PC-3 (cell line): ENCODE results near the gene GLOD5. TPM values are rescaled to one million over a fixed set of nuclear protein-coding genes. Genes with fewer than 3 reads are reported as not detected.

Experiments used
- ATAC-seq: fragments of 200-7000 bp; cut with Tn5 transposase; 2 replicates; pipeline ENCODE4 v1.9.1; 2020; ENCODE audit warnings: mild to moderate bottlenecking, moderate library complexity
- BruUV-seq: library from RNA; stranded (reverse); fragments of 400-500 nt; replicated peaks from 2 replicates; lab custom pipeline; 2021; lab: Mats Ljungman, UMichigan
- CTCF ChIA-PET: fragments of 300-600 bp; sonication (Branson Sonifier 250); formaldehyde crosslinking; loops from one replicate; lab custom pipeline; 2022; ENCODE audit warnings: antibody characterized with exemption; lab: Charles Lee
- POLR2A ChIA-PET: fragments of 300-600 bp; sonication (Branson Sonifier 250); formaldehyde crosslinking; loops from one replicate; lab custom pipeline; 2022; ENCODE audit warnings: antibody characterized with exemption; ENCODE audit not compliant: unreplicated experiment; lab: Charles Lee
- DNase-seq: peaks from one replicate; pipeline ENCODE4 v3.0.0-alpha.2; 2015
- H2AFZ ChIP-seq: fragments of 300-600 bp; sonication (generic); 2 replicates; pipeline ENCODE4 v1.6.0; 2016; ENCODE audit warnings: antibody characterized with exemption, low read length
- H3F3A ChIP-seq: fragments of 300-600 bp; sonication (generic); one replicate; pipeline ENCODE4 v1.6.0; 2017; ENCODE audit warnings: antibody characterized with exemption, low read length, control low read depth, mild to moderate bottlenecking; ENCODE audit not compliant: unreplicated experiment
- H3K27ac ChIP-seq: fragments of 300-600 bp; sonication (generic); 2 replicates; pipeline ENCODE4 v1.5.1; 2016; ENCODE audit warnings: mild to moderate bottlenecking, low read length
- H3K27me3 ChIP-seq: fragments of 300-600 bp; sonication (generic); 2 replicates; pipeline ENCODE4 v1.6.1; 2016; ENCODE audit warnings: low read length, mixed read lengths
- H3K36me3 ChIP-seq: fragments of 300-600 bp; sonication (generic); 2 replicates; pipeline ENCODE4 v1.6.1; 2016; ENCODE audit warnings: low read depth, mixed run types, low read length, mixed read lengths
- H3K4me1 ChIP-seq: fragments of 300-600 bp; sonication (generic); 2 replicates; pipeline ENCODE4 v1.5.1; 2016; ENCODE audit warnings: low read length; ENCODE audit not compliant: insufficient read depth
- H3K4me2 ChIP-seq: fragments of 300-600 bp; sonication (generic); 2 replicates; pipeline ENCODE4 v1.6.0; 2016; ENCODE audit warnings: low read length
- H3K4me3 ChIP-seq: fragments of 300-600 bp; sonication (generic); 2 replicates; pipeline ENCODE4 v1.5.1; 2016; ENCODE audit warnings: mild to moderate bottlenecking, low read length, mixed read lengths
- H3K79me2 ChIP-seq: fragments of 300-600 bp; sonication (generic); 2 replicates; pipeline ENCODE4 v1.6.1; 2017; ENCODE audit warnings: low read length, mixed read lengths
- H3K9ac ChIP-seq: fragments of 300-600 bp; sonication (generic); 2 replicates; pipeline ENCODE4 v1.6.0; 2016; ENCODE audit warnings: mild to moderate bottlenecking, low read length
- H3K9me2 ChIP-seq: fragments of 300-600 bp; sonication (generic); replicated peaks from 2 replicates; pipeline ENCODE4 v1.6.1; 2016; ENCODE audit warnings: mixed run types, low read length, mixed read lengths
- H3K9me3 ChIP-seq: fragments of 300-600 bp; sonication (generic); 2 replicates; pipeline ENCODE4 v1.6.1; 2016; ENCODE audit warnings: low read length, mixed read lengths
- H4K20me1 ChIP-seq: fragments of 300-600 bp; sonication (generic); 2 replicates; pipeline ENCODE4 v1.6.1; 2016; ENCODE audit warnings: low read length, mixed read lengths
- CTCF ChIP-seq: fragments of 300-600 bp; sonication (generic); conservative IDR thresholded peaks from 2 replicates; pipeline ENCODE4 v1.5.1; 2017; ENCODE audit warnings: antibody characterized with exemption, low read depth, mild to moderate bottlenecking, low read length
- EZH2 ChIP-seq: fragments of 300-600 bp; sonication (generic); IDR thresholded peaks from one replicate; pipeline ENCODE4 v1.6.1; 2017; ENCODE audit warnings: antibody characterized with exemption, mild to moderate bottlenecking, low read length; ENCODE audit not compliant: unreplicated experiment
- EZH2phosphoT487 ChIP-seq: fragments of 300-600 bp; sonication (generic); IDR thresholded peaks from 2 replicates; pipeline ENCODE4 v1.6.1; 2018; ENCODE audit warnings: mild to moderate bottlenecking, antibody characterized with exemption, low read length, borderline replicate concordance
- intact Hi-C: fragments of 100-400 bp; cut with micrococcal nuclease; formaldehyde crosslinking; loops from 2 replicates; pipeline ENCODE4 v1.9.0; 2023
- total RNA-seq: library from RNA; depleted of rRNA; stranded (reverse); fragments of >200 nt; gene quantifications from 2 replicates; pipeline ENCODE4 v1.2.3, GENCODE V29; 2014

The GLOD5 gene
- total RNA-seq, 1 experiment from 2014 or later = not detected

- intact Hi-C loops = no loop called here
- H3K27ac ChIP-seq = no peak overlapping the region
- H3K9ac ChIP-seq = no peak overlapping the region
- no TSS peak for BruUV-seq
- DNase-seq (no peak), ATAC-seq (no peak)
- no peaks in the 10 kb centered on the region for H3K79me2 ChIP-seq
- no peak for TF ChIP-seq EZH2phosphoT487
- no peak for TF ChIP-seq EZH2
- no peak for TF ChIP-seq CTCF
- no peaks in the 10 kb centered on the region for H3F3A ChIP-seq
- POLR2A ChIA-PET = no interaction called here
- H3K4me2 ChIP-seq = no peak overlapping the region
- H3K9me2 ChIP-seq = no peaks in the 10 kb centered on the region
- H4K20me1 ChIP-seq = no peaks in the 10 kb centered on the region
- no peak overlapping the region for H2AFZ ChIP-seq
- no peak overlapping the region for H3K4me3 ChIP-seq
- no peaks in the 10 kb centered on the region for H3K36me3 ChIP-seq
- CTCF ChIA-PET = no interaction called here
- H3K27me3 ChIP-seq = no peaks in the 10 kb centered on the region
- no peaks in the 10 kb centered on the region for H3K4me1 ChIP-seq
- H3K9me3 ChIP-seq = no peaks in the 10 kb centered on the region
These were observed 11.1 kb downstream of the GLOD5 start for GRCh38 chrX:48772602-48773001.

GRCh38 chrX:48776818-48777439 lies 15.4 kb downstream of the GLOD5 start:
- Histone ChIP-seq H3K9me3 (no peaks in the 10 kb centered on the region), H3K4me2 (no peak overlapping the region), H3F3A (no peaks in the 10 kb centered on the region), H3K4me1 (no peaks in the 10 kb centered on the region), H3K4me3 (no peak overlapping the region), H3K27ac (no peak overlapping the region), H3K36me3 (no peaks in the 10 kb centered on the region), H3K27me3 (no peaks in the 10 kb centered on the region), H4K20me1 (no peaks in the 10 kb centered on the region), H3K9me2 (no peaks in the 10 kb centered on the region), H3K79me2 (no peaks in the 10 kb centered on the region), H2AFZ (no peak overlapping the region), H3K9ac (no peak overlapping the region)
- no peak for ATAC-seq
- intact Hi-C loops = no loop called here
- DNase-seq = no peak
- BruUV-seq = no TSS peak
- ChIA-PET POLR2A (no interaction called here), CTCF (no interaction called here)
- no peak for TF ChIP-seq EZH2phosphoT487
- no peak for TF ChIP-seq EZH2
- no peak for TF ChIP-seq CTCF

- no peaks in the 10 kb centered on the region for H4K20me1 ChIP-seq
These were observed 17.9 kb downstream of the GLOD5 start for GRCh38 chrX:48779399-48779798.

More at GRCh38 chrX:48779399-48779798, 17.9 kb downstream of the GLOD5 start:
- H3K9ac ChIP-seq = no peak overlapping the region
- DNase-seq = no peak
- no peaks in the 10 kb centered on the region for H3K9me2 ChIP-seq
- CTCF ChIA-PET = no interaction called here
- H3K9me3 ChIP-seq = no peaks in the 10 kb centered on the region
- no peaks in the 10 kb centered on the region for H3K27me3 ChIP-seq
- ATAC-seq = no peak
- no peaks in the 10 kb centered on the region for H3K79me2 ChIP-seq
- BruUV-seq = no TSS peak
- H3K27ac ChIP-seq = no peak overlapping the region
- intact Hi-C loops = no loop called here
- no peak overlapping the region for H3K4me3 ChIP-seq
- no peak for TF ChIP-seq CTCF
- no peak overlapping the region for H2AFZ ChIP-seq
- H3K4me2 ChIP-seq = no peak overlapping the region
- H3F3A ChIP-seq = no peaks in the 10 kb centered on the region
- H3K4me1 ChIP-seq = no peaks in the 10 kb centered on the region
- POLR2A ChIA-PET = interaction anchor here (0.8 kb wide), 1 partner anchor 22 kb away, joined by 3 read pairs; the partner anchor contains the start of gene HDAC6
- H3K36me3 ChIP-seq = no peaks in the 10 kb centered on the region
